ENCODE results near the gene PPP1R9A.

The PPP1R9A gene

DNA sequence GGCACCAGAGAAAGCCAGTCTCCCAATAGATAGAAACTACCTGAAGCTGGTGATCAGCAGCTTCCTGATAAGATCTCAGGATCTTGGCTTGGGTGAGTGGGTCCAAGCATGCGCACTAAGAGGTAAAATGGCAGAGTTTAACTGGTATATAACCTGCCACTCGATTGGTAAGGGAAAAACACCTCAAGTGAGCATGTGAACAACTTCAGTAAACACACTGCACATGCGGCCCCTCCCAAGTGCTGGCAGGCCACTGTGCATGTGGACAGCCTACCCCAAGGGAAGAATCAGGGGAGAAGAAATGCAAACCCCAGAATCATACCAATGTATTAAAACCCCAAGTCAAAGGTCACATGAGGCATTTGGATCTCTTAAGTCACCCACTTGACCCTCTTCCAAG is 434.6 kb downstream of the PPP1R9A start:
- in situ Hi-C loops (cut with MboI; ENCODE audit: low sequenced_read_pairs): no loop called here

DNA sequence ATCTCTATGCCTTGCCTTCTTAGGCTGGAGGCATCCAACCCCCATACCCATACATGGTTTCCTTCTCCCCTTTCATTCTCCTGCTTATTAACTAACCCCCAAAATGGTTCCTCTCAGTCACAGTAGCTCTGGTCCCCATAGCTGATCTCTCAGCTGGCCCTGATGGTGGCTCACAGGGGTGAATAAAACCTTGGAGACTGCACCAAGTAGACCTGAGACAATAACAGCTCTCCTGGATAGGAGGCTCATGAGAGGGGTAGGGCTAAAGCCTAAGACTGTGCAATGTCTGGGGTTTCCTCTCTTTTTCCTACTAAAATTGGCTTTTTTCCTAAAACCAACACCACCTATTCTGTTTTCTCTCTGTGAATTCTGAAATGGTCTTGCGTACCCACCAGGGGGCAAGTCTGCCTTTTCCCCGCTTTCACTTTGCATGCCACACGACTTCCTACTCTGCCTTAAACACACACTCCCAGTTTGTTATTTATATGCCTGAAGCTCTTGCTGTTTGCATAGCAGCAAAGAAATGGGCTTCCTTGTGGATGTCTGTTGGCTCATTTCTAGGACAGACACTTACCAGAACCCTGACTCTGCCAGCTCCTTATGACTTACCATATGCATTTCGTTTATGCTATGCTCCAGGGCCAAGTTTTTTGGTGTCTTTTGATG is 435.4 kb downstream of the PPP1R9A start:
- in situ Hi-C loops (cut with MboI; ENCODE audit: low sequenced_read_pairs): no loop called here
